B cell (primary cell): ENCODE data around the gene EEF1AKMT3. TPM values are rescaled to one million over a fixed set of nuclear protein-coding genes. Genes with fewer than 3 reads are reported as not detected.

Experiments used
- ATAC-seq: fragments of 200-7000 bp; cut with Tn5 transposase; one replicate; pipeline ENCODE4 v1.10.0; 2021; ENCODE audit warnings: low read depth, mild to moderate bottlenecking, moderate number of reproducible peaks, moderate library complexity
- CTCF ChIA-PET: fragments of 350-600 bp; sonication (Branson Sonifier 250); formaldehyde crosslinking; loops from one replicate; lab custom pipeline; 2021; ENCODE audit warnings: antibody characterized with exemption, inconsistent platforms; lab: Charles Lee
- POLR2A ChIA-PET: fragments of 350-600 bp; sonication (Branson Sonifier 250); formaldehyde crosslinking; loops from one replicate; lab custom pipeline; 2021; ENCODE audit warnings: antibody characterized with exemption; lab: Charles Lee
- DNase-seq: peaks from one replicate; pipeline ENCODE4 v3.0.0; 2013
- H2AFZ ChIP-seq: 2 replicates; pipeline ENCODE4 v1.6.1; 2012; ENCODE audit warnings: mild to moderate bottlenecking, low read depth, low read length; ENCODE audit not compliant: insufficient read depth, poor library complexity, severe bottlenecking
- H3K27ac ChIP-seq, 2 donors: 1 replicate in 1 of 2; 2 replicates in 1 of 2; pipeline ENCODE4 v1.5.1; 2012 to 2013; ENCODE audit warnings: low read length in 2 of 2, mild to moderate bottlenecking in 2 of 2, moderate library complexity in 1 of 2
- H3K27me3 ChIP-seq, 4 experiments: fragments of 200-600 bp in 1 of 4; sonication (generic) in 1 of 4; replicated peaks in 1 of 4; 1 replicate in 2 of 4; 2 replicates in 2 of 4; pipeline versions ENCODE4 v1.6.1 to v1.7.0; 2013 to 2016; ENCODE audit warnings: low read length in 3 of 4, mild to moderate bottlenecking in 2 of 4, mixed read lengths in 1 of 4, moderate library complexity in 1 of 4; ENCODE audit not compliant: insufficient read depth in 4 of 4, control insufficient read depth in 3 of 4; ENCODE audit errors: control extremely low read depth in 1 of 4
- H3K36me3 ChIP-seq, 2 experiments: replicated peaks in 1 of 2; 1 replicate in 1 of 2; 2 replicates in 1 of 2; pipeline versions ENCODE4 v1.6.1 to v1.7.1; 2013; ENCODE audit warnings: low read length in 1 of 2; ENCODE audit not compliant: insufficient read depth in 2 of 2, control insufficient read depth in 1 of 2; ENCODE audit errors: control extremely low read depth in 1 of 2, extremely low read depth in 1 of 2
- H3K4me1 ChIP-seq, 2 donors: fragments of 200-600 bp in 1 of 2; sonication (generic) in 1 of 2; 1 replicate in 1 of 2; 2 replicates in 1 of 2; pipeline versions ENCODE4 v1.5.1 to v1.6.1; 2013 to 2017; ENCODE audit warnings: low read length in 2 of 2; ENCODE audit not compliant: control insufficient read depth in 2 of 2, insufficient read depth in 2 of 2
- H3K4me2 ChIP-seq: replicated peaks from 2 replicates; pipeline ENCODE3; 2012; ENCODE audit warnings: mild to moderate bottlenecking, low read depth, low read length; ENCODE audit not compliant: poor library complexity, severe bottlenecking
- H3K4me3 ChIP-seq, 5 experiments: fragments of 200-600 bp in 1 of 5; sonication (generic) in 1 of 5; 1 replicate in 3 of 5; 2 replicates in 2 of 5; pipeline versions ENCODE4 v1.5.1 to v1.7.0; 2011 to 2016; ENCODE audit warnings: low read length in 4 of 5, mild to moderate bottlenecking in 4 of 5, low read depth in 2 of 5, control low read depth in 1 of 5, moderate library complexity in 1 of 5; ENCODE audit not compliant: insufficient read depth in 1 of 5; ENCODE audit errors: control extremely low read depth in 1 of 5, extremely low read depth in 1 of 5
- H3K79me2 ChIP-seq: fragments of 200-600 bp; sonication (generic); one replicate; pipeline ENCODE4 v1.6.0; 2016; ENCODE audit warnings: low read length; ENCODE audit not compliant: control insufficient read depth, insufficient read depth
- H3K9ac ChIP-seq: fragments of 200-600 bp; sonication (generic); 2 replicates; pipeline ENCODE4 v1.6.1; 2017; ENCODE audit warnings: mild to moderate bottlenecking, low read length, moderate library complexity
- H3K9me3 ChIP-seq, 3 donors: one replicate each; pipeline versions ENCODE4 v1.6.1 to v1.7.1; 2013; ENCODE audit warnings: low read length in 2 of 3; ENCODE audit not compliant: control insufficient read depth in 2 of 3, insufficient read depth in 1 of 3; ENCODE audit errors: control extremely low read depth in 1 of 3
- H4K20me1 ChIP-seq: 2 replicates; pipeline ENCODE4 v1.6.0; 2012; ENCODE audit warnings: mild to moderate bottlenecking, low read length; ENCODE audit not compliant: insufficient read depth, control insufficient read depth, poor library complexity, severe bottlenecking
- H3K27ac Mint-ChIP-seq: one replicate; pipeline ENCODE4 v1.8.0; 2021; ENCODE audit warnings: mixed read lengths
- H3K27me3 Mint-ChIP-seq: one replicate; pipeline ENCODE4 v1.8.0; 2021; ENCODE audit warnings: mixed read lengths
- H3K4me1 Mint-ChIP-seq: one replicate; pipeline ENCODE4 v1.8.0; 2021; ENCODE audit warnings: mixed read lengths
- H3K4me3 Mint-ChIP-seq: one replicate; pipeline ENCODE4 v1.8.0; 2021; ENCODE audit warnings: mixed read lengths
- H3K9me3 Mint-ChIP-seq: one replicate; pipeline ENCODE4 v1.8.0; 2022; ENCODE audit warnings: mixed read lengths; ENCODE audit not compliant: insufficient read depth
- CTCF ChIP-seq: fragments of 200-600 bp; IDR thresholded peaks from one replicate; pipeline ENCODE4 v1.8.0; 2022; ENCODE audit warnings: antibody characterized with exemption, mild to moderate bottlenecking
- EZH2 ChIP-seq: IDR thresholded peaks from 2 replicates; pipeline ENCODE4 v1.6.1; 2012; ENCODE audit warnings: borderline replicate concordance, low read depth, mild to moderate bottlenecking, moderate library complexity, low read length; ENCODE audit not compliant: insufficient read depth, poor library complexity, severe bottlenecking
- WGBS: methylation state at CpG from one replicate; pipeline ENCODE4 v1.1.5; 2013; ENCODE audit warnings: missing lambda C conversion rate; ENCODE audit not compliant: insufficient coverage; 5-methylcytosine and 5-hydroxymethylcytosine counted together
- intact Hi-C: fragments of 100-400 bp; cut with micrococcal nuclease; formaldehyde crosslinking; loops from one replicate; pipeline ENCODE4 v1.10.0; 2022
- polyA plus RNA-seq: library from polyadenylated mRNA; depleted of rRNA; stranded (reverse); fragments of >200 nt; gene quantifications from 2 replicates; pipeline ENCODE4 v1.2.3, GENCODE V29; 2012
- total RNA-seq, 2 donors: library from RNA; stranded (reverse); fragments of 120-200 nt in 1 of 2; gene quantifications; 1 replicate in 1 of 2; 2 replicates in 1 of 2; pipeline versions ENCODE4 v1.2.3 to v1.2.4, GENCODE V29; 2013 to 2022

Gene EEF1AKMT3
- total and polyA plus RNA-seq, 2 donors (not counting 1 experiment from before 2014, with no cell fraction given) = 0.89 to 1.3 TPM

- intact Hi-C loops = no loop called here
- peaks cover 0 to 59% of the 10 kb centered on the region in 2 experiments for H3K36me3 ChIP-seq
- Mint-ChIP-seq H3K9me3 (no peaks in the 10 kb centered on the region), H3K27me3 (no peaks in the 10 kb centered on the region), H3K4me1 (no peaks in the 10 kb centered on the region), H3K4me3 (no peak overlapping the region), H3K27ac (no peak overlapping the region)
- TF ChIP-seq CTCF = no peak
- TF ChIP-seq EZH2 = no peak
- WGBS = 78% methylated on average over 1 of the region's 1 CpG
- H3K9me3 ChIP-seq = no peaks in the 10 kb centered on the region
- ChIA-PET POLR2A (no interaction called here), CTCF (interaction anchor here (0.9 to 1.6 kb wide), 3 partner anchors 9 to 111 kb away, joined by 4 to 6 read pairs (median 4); no protein-coding TSS in a partner anchor)
- peaks cover 7% of the 10 kb centered on the region for H3K79me2 ChIP-seq
- no peak overlapping the region for H3K4me2 ChIP-seq
- H3K4me1 ChIP-seq = no peaks in the 10 kb centered on the region
- H3K27ac ChIP-seq = no peak overlapping the region
- ATAC-seq (no peak), DNase-seq (no peak)
- H3K27me3 ChIP-seq = no peaks in the 10 kb centered on the region
- no peaks in the 10 kb centered on the region for H4K20me1 ChIP-seq
- H3K9ac ChIP-seq = no peak overlapping the region
- no peak overlapping the region for H2AFZ ChIP-seq
- H3K4me3 ChIP-seq = no peak overlapping the region
These were observed 21.5 kb downstream of the EEF1AKMT3 start for GRCh38 chr12:57793920-57794319.

GRCh38 chr12:57795354-57795753, 22.9 kb downstream of the EEF1AKMT3 start:
- TF ChIP-seq CTCF (no peak), EZH2 (no peak)
- peaks cover 0 to 62% of the 10 kb centered on the region in 2 experiments for H3K36me3 ChIP-seq
- peaks cover 7% of the 10 kb centered on the region for H3K79me2 ChIP-seq
- no peak overlapping the region for H3K27ac Mint-ChIP-seq
- H3K4me1 Mint-ChIP-seq = no peaks in the 10 kb centered on the region
- ChIA-PET CTCF (interaction anchor here (1.6 kb wide), 1 partner anchor 8 kb away, joined by 6 read pairs; no protein-coding TSS in a partner anchor), POLR2A (no interaction called here)
- no peaks in the 10 kb centered on the region for H3K4me1 ChIP-seq
- H3K4me3 ChIP-seq = no peak overlapping the region
- H3K27me3 ChIP-seq = no peaks in the 10 kb centered on the region
- intact Hi-C loops = no loop called here
- H3K9me3 ChIP-seq = no peaks in the 10 kb centered on the region
- H3K27ac ChIP-seq = no peak overlapping the region
- H3K27me3 Mint-ChIP-seq = no peaks in the 10 kb centered on the region
- H3K9ac ChIP-seq = no peak overlapping the region
- H3K9me3 Mint-ChIP-seq = no peaks in the 10 kb centered on the region
- H2AFZ ChIP-seq = no peak overlapping the region
- DNase-seq (no peak), ATAC-seq (no peak)
- 92% methylated on average over 3 of the region's 6 CpGs for WGBS
- H3K4me2 ChIP-seq = no peak overlapping the region
- H3K4me3 Mint-ChIP-seq = no peak overlapping the region
- no peaks in the 10 kb centered on the region for H4K20me1 ChIP-seq
